Regular cardiac myocyte (primary cell): ENCODE results near the gene VIP. TPM values are rescaled to one million over a fixed set of nuclear protein-coding genes. Genes with fewer than 3 reads are reported as not detected.

Experiments
- total RNA-seq: library from RNA; depleted of rRNA; stranded (reverse); fragments of >200 nt; gene quantifications from 2 replicates; pipeline ENCODE4 v1.2.3, GENCODE V29; 2014

VIP gene
- total RNA-seq: not detected in 2 replicates

GRCh38 chr6:152750694-152751093, at the start of gene VIP:
Gene VIP, plus strand, starts transcription at chr6:152750797. Its CDS starts 1,381 bp downstream, at chr6:152752178.

Other genes starting within 250 kb of the VIP start
- 112 and 174 TPM in 2 replicates for gene SYNE1, start 113.4 kb upstream of the VIP start, total RNA-seq
- gene MYCT1, start 52.9 kb upstream of the VIP start, total RNA-seq: 19.7 and 22.2 TPM in 2 replicates
- 4.5 and 32.6 TPM in 2 replicates for gene FBXO5, start 232.2 kb downstream of the VIP start, total RNA-seq